NCI-H1694 treated with DMSO at 0.1 percent for 48 hours (cell line): ENCODE data around the gene ATR.
"Not testable (repeated sequence)": the region's sequence is repeated elsewhere in the genome, so short reads cannot be mapped to it uniquely, and the experiment has no call there.

Source experiments
- DNase-seq: peaks from one replicate; lab custom pipeline; 2025; lab: John Stamatoyannopoulos, UW

Gene ATR

DNA sequence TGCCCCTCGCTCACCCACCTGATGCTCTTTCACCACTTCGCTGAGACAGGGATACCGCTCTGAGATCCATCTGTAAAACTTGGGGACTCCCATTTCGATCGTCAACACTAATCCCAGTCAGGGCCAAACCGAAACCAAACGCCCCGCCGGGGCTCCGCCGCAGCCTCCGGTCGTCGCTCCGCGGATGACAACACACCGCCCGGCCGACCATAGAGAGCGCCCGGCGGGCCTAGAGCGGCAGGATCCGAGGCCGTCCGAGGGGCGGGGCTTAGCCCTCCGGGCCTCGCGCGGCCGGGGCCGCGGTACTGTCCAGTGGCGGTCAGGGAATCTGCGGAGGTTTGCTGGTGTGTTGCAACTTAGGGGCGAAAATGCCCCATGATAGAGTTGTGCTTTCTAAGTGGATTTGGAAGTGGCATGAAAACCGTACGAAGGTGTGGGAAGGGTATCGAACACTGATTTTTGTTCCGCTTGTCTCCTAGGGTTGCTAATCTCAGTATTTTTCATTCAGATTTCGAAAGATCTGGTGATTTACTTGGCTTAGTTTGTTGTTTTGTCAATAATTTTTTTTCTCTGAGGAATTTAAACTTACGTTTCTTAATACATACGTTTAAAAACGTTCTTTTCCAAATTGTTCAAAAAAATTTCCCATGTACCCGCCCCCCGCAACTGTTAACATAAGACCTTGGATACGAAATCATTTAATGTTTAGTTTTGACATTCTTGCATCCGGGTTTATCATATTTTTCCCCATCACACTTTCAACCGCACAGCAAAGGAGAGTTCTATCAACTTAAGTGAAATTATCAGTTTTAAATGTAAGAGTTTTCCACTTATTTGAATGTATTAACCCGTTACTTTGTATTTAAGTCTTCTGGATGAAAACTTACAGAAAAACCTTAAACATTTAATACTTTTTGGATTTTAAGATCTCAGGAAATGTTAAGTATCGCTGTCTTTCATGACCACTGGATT is 130.4 kb downstream of the ATR start, which contains the start of gene XRN1:
Gene XRN1, minus strand, starts transcription at position 186 of the 972 bp plus-strand sequence. Its CDS starts 93 bp downstream, at position 93.
- DNase-seq = peak; percentile 72

DNA sequence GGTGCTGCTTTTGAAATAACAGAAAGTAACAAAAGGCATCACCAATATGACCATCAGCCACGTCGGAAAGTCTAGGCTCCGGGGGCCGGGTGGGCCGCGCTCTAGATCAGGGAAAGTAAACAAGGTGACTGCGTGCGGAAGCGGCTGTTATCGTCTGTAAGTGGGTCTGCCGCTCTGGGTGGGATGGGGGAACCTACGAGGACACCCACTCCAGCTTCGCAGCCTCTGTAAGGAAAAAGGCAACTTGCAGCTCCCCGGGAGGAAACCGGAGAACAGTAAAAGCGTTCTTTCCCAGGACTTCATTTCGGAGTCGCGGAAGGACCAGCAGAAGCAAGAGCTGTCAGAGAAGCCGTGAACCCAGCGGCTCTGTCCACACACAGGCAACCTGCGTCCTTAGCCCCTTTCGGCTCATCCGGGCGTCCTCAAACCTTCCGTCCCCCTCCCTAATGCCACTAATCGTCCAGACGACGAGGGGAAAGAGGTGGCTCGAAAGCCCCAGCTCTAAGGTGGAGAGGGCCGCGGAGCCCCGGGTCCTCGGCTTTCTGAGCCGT is 131.2 kb downstream of the ATR start:
- peak; percentile 13 for DNase-seq

DNA sequence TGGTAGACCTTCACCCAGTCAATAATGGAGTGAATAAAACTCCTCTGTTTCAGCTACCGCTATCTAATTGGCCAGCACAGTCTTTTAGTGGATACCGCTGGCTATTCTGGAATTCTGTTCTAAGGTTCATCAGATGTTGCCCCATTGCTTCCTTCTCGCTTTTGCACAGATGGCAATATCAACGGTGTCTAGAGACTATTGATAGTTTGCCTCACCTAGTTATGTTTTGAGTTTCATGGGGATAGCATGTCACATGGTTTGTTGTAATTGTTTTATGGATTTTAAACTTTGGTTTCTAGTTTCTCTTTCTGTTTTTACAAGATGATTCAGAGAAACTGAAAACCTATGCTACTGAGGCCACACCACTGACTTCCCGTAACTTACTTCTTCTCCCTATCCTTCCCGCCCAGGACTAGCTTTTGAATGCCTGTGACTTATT is 132.7 kb downstream of the ATR start:
- no peak for DNase-seq

- no peak for DNase-seq
Measured at GRCh38 chr3:142444343-142444742, 134.2 kb downstream of the ATR start.

DNA sequence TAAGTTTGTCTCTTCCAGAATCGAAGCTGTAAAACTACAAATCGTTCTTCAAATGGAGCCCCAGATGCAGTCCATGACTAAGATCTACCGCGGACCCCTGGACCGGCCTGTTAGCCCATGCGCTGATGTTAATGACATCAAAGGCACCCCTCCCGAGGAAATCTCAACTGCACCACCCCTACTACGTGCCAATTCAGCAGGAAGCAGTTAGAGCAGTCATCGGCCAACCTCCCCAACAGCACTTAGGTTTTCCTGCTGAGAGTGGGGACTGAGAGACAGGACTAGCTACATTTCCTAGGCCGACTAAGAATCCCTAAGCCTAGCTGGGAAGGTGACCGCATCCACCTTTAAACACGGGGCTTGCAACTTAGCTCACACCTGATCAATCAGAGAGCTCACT is 135.5 kb downstream of the ATR start:
- not testable (repeated sequence) for DNase-seq

DNA sequence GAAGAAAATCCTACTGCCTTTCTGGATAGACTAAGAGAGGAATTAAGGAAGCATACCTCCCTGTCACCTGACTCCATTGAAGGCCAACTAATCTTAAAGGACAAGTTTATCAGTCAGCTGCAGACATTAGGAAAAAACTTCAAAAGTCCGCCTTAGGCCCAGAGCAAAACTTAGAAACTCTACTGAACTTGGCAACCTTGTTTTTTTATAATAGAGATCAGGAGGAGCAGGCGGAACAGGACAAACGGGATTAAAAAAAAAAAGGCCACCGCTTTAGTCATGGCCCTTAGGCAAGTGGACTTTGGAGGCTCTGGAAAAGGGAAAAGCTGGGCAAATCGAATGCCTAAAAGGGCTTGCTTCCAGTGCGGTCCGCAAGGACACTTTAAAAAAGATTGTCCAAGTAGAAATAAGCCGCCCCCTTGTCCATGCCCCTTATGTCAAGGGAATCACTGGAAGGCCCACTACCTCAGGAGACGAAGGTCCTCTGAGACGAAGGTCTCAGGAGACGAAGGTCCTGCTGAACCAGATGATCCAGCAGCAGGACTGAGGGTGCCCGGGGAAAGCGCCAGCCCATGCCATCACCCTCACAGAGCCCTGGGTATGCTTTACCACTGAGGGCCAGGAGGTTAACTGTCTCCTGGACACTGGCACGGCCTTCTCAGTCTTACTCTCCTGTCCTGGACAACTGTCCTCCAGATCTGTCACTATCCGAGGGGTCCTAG is 138.9 kb downstream of the ATR start:
- DNase-seq = not testable (repeated sequence)

- not testable (repeated sequence) for DNase-seq
Measured at GRCh38 chr3:142438096-142438495, 140.4 kb downstream of the ATR start.

- DNase-seq = no peak
Measured at GRCh38 chr3:142436951-142437585, 141.5 kb downstream of the ATR start.

GRCh38 chr3:142434503-142434902 is 144.0 kb downstream of the ATR start:
- DNase-seq = no peak

DNA sequence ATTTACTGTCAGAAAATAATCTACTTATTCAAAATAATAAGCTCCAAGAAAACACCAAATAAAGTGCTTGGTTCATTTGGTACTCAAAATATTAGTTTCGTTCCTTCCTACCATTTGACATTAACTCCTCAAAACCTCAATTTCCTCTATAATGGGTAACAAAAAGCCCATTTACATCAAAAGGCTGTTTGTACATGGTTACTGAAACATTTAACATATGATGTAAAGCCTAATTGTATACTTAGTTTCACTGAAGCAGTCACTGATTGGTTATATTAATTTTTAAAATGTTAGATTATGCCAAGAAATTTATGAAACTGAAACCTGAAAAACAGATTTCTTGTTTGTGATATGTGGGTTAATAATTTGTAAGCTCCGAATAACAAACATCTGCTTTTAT is 145.4 kb downstream of the ATR start:
- no peak for DNase-seq

GRCh38 chr3:142429582-142429981 is 149.0 kb downstream of the ATR start:
- DNase-seq = no peak

- DNase-seq = no peak
Measured at GRCh38 chr3:142424754-142425153, 153.8 kb downstream of the ATR start.

- DNase-seq = no peak
Measured at GRCh38 chr3:142418926-142419592, 159.5 kb downstream of the ATR start.

DNA sequence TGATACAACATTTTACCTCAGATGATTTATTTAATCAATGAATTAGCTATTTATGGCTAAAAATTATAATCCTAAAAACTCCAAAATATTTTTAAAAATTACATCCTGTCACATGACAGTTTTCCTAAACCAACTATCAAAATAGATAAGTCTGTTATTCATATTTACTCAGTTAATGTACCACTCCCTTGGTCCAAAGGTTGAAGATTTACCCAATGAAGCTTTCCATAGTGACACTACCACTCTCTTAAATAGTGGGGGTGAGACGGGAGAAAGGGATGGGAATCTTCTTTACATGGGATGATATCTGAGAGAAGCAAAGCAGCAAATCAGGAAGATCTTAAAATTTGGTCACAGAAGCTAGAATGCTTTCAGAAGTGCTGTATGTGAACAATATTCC is 161.2 kb downstream of the ATR start:
- no peak for DNase-seq

DNA sequence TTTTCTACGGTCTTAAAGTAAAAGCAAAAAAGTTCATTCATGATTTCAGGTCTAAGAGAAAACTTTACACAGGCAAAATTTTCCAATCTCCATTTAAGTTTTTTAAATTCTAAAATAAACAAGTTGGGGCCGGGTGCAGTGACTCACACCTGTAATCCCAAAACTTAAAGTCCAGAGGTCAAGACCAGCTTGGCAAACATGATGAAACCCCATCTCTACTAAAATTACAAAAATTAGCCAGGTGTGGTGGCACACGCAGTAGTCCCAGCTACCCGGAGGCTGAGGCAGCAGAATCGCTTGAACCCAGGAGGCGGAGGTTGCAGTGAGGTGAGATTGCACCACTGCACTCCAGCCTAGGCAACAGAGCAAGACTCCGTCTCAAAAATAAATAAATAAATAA is 178.0 kb downstream of the ATR start:
- not testable (repeated sequence) for DNase-seq
